ENCODE measurements around the gene JAKMIP2. TPM values are rescaled to one million over a fixed set of nuclear protein-coding genes. Genes with fewer than 3 reads are reported as not detected.

The JAKMIP2 gene
- total and polyA plus RNA-seq, 12 donors: 0.06 to 0.71 (median 0.14) TPM; not detected in 3

DNA sequence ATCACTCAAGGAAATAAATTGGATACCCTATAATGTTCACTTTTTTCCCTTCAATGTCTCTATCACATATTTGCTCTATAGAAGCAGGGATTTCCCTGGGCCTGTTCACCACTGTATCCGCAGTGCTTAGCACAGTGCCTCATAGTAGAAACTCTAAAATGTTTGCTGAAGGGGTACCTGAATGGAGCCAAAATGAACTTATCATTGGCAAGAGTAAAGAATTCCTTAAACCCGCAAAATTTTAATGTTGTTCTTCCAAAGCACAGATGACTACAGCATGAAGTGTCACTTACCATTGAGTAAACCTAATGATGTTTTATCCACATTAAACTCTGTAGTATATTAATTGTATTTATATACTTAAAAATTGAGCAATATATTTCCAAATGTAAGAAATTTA, 96.1 kb downstream of the JAKMIP2 start:
- DNase-seq (no peak), ATAC-seq (no peak)
- intact Hi-C loops (cut with DNase I): no loop called here
- Histone ChIP-seq H3K27me3 (peaks cover 0 to 3% (median 0%) of the 10 kb centered on the region in 7 donors), H3K4me3 (no peak overlapping the region), H3K9me3 (no peaks in the 10 kb centered on the region), H3K27ac (no peak overlapping the region), H3K36me3 (no peaks in the 10 kb centered on the region), H3K4me1 (peaks cover 0 to 5% (median 0%) of the 10 kb centered on the region in 9 donors)
- WGBS, 2 donors: 92 to 96% methylated on average over 2 of the region's 2 CpGs
- no peak for TF ChIP-seq CTCF (IDR thresholded peaks at IDR 0.05)

- 75 to 80% methylated on average over 3 of the region's 3 CpGs for WGBS, 2 donors
Measured at GRCh38 chr5:147685993-147686392, 96.5 kb downstream of the JAKMIP2 start.

GRCh38 chr5:147675168-147675567, 107.4 kb downstream of the JAKMIP2 start:
- no peaks in the 10 kb centered on the region for H3K9me3 ChIP-seq
- DNase-seq (no peak), ATAC-seq (no peak)
- intact Hi-C loops (cut with DNase I): no loop called here
- no peaks in the 10 kb centered on the region for H3K36me3 ChIP-seq
- no peak for TF ChIP-seq CTCF (IDR thresholded peaks at IDR 0.05)
- H3K4me3 ChIP-seq: no peak overlapping the region
- H3K27me3 ChIP-seq: peaks cover 0 to 10% (median 0%) of the 10 kb centered on the region in 7 donors
- H3K4me1 ChIP-seq: no peaks in the 10 kb centered on the region
- no peak overlapping the region for H3K27ac ChIP-seq
- WGBS, 2 donors: 89 to 93% methylated on average over 2 of the region's 2 CpGs

More at GRCh38 chr5:147685993-147686392, 96.5 kb downstream of the JAKMIP2 start:
- peaks cover 0 to under 1% (median 0%) of the 10 kb centered on the region in 9 donors for H3K4me1 ChIP-seq
- no peak overlapping the region for H3K4me3 ChIP-seq
- no peak for TF ChIP-seq CTCF (IDR thresholded peaks at IDR 0.05)
- peaks cover 0 to 3% (median 0%) of the 10 kb centered on the region in 7 donors for H3K27me3 ChIP-seq
- no peaks in the 10 kb centered on the region for H3K36me3 ChIP-seq
- intact Hi-C loops (cut with DNase I): no loop called here
- DNase-seq (no peak), ATAC-seq (no peak)
- no peaks in the 10 kb centered on the region for H3K9me3 ChIP-seq
- H3K27ac ChIP-seq: no peak overlapping the region

- DNase-seq: no peak
Measured at GRCh38 chr5:147674411-147674810, 108.1 kb downstream of the JAKMIP2 start.

More at GRCh38 chr5:147674411-147674810, 108.1 kb downstream of the JAKMIP2 start:
- Histone ChIP-seq H3K36me3 (no peaks in the 10 kb centered on the region), H3K9me3 (no peaks in the 10 kb centered on the region), H3K4me1 (peaks cover 0 to 5% (median 0%) of the 10 kb centered on the region in 9 donors), H3K4me3 (no peak overlapping the region), H3K27me3 (peaks cover 0 to 10% (median 0%) of the 10 kb centered on the region in 7 donors), H3K27ac (no peak overlapping the region)
- intact Hi-C loops (cut with DNase I): no loop called here
- no peak for ATAC-seq
- WGBS, 2 donors: 82 to 83% methylated on average over 4 of the region's 4 CpGs
- no peak for TF ChIP-seq CTCF (IDR thresholded peaks at IDR 0.05)
